Measurements from ENCODE around the gene JMY.

Gene JMY

DNA sequence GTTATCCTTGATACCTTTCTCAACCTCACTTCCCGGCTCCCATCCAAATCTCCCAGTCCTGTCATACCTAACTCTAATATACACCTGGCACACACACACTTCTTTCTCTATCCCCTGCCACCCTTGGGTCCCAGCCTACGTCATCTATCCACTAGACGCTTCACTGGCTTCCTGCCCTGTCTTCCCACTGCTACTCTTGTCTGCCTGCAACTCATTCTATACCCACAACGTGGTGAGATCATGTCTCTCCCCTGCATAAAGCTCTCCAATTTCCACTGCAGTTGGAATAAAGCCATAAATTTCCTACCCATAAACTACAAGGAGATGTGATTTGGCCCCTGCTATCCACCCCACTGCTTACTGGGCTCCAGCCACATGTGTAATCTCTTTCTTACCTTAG lies 93.5 kb downstream of the JMY start (continued):
- TF ChIP-seq, protein P1, sequence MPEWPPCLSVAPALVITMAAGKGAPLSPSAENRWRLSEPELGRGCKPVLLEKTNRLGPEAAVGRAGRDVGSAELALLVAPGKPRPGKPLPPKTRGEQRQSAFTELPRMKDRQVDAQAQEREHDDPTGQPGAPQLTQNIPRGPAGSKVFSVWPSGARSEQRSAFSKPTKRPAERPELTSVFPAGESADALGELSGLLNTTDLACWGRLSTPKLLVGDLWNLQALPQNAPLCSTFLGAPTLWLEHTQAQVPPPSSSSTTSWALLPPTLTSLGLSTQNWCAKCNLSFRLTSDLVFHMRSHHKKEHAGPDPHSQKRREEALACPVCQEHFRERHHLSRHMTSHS (tag by site-specific recombination; IDR thresholded peaks at IDR 0.05): no peak
- TF ChIP-seq ZNF202 (tag by site-specific recombination; IDR thresholded peaks at IDR 0.05; ENCODE audit: borderline replicate concordance) (no peak), BCL11B (tag by site-specific recombination; IDR thresholded peaks at IDR 0.05; ENCODE audit: low read depth) (no peak), ZFHX2 (tag by site-specific recombination; conservative IDR thresholded peaks at IDR 0.05) (peak; percentile 51)
- TF ChIP-seq, protein P2, sequence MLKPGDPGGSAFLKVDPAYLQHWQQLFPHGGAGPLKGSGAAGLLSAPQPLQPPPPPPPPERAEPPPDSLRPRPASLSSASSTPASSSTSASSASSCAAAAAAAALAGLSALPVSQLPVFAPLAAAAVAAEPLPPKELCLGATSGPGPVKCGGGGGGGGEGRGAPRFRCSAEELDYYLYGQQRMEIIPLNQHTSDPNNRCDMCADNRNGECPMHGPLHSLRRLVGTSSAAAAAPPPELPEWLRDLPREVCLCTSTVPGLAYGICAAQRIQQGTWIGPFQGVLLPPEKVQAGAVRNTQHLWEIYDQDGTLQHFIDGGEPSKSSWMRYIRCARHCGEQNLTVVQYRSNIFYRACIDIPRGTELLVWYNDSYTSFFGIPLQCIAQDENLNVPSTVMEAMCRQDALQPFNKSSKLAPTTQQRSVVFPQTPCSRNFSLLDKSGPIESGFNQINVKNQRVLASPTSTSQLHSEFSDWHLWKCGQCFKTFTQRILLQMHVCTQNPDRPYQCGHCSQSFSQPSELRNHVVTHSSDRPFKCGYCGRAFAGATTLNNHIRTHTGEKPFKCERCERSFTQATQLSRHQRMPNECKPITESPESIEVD (tag by site-specific recombination; IDR thresholded peaks at IDR 0.05): no peak

DNA sequence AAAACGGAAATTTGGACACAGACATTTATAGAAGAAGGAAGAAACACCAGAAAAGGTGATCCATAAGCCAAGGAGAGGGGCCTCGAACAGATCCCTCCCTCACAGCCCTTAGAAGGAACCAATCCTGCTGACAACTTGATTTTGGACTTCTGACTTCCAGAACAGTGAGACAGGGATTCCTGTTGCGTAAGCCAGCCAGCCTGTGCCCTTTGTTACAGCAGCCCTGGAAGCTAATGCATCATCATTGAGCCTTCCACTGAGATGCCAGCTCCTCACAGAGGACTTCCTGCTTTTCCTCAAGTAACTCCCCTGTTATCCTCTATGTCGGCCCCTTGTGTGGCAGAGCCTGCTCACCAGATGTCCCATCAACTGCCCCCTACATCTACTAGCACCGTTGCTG lies 94.1 kb downstream of the JMY start:
- POLR2A ChIA-PET: no interaction called here
- H3K36me3 ChIP-seq (ENCODE audit: control insufficient read depth in 2 of 2, insufficient read depth in 1 of 2, low read length in 2 of 2): peaks cover 0 to 4% of the 10 kb centered on the region in 2 experiments; a peak in 1 of 3 replicates
- CTCF ChIA-PET: no interaction called here
- H3K27ac ChIP-seq (ENCODE audit: extremely low read depth, low read depth, low read length): no peak overlapping the region
- no peak overlapping the region for H3K4me3 ChIP-seq (ENCODE audit: low read depth, low read length)
- H3K9me3 ChIP-seq (ENCODE audit: control insufficient read depth, insufficient read depth, low read depth, low read length): no peaks in the 10 kb centered on the region
- TF ChIP-seq ZNF501 (tag by site-specific recombination; IDR thresholded peaks at IDR 0.05) (no peak), ZNF785 (tag by site-specific recombination; IDR thresholded peaks at IDR 0.05) (no peak), ZNF791 (tag by site-specific recombination; IDR thresholded peaks at IDR 0.05) (no peak), SALL2 (tag by site-specific recombination; IDR thresholded peaks at IDR 0.05; ENCODE audit: borderline replicate concordance) (no peak), ZSCAN30 (tag by site-specific recombination; IDR thresholded peaks at IDR 0.05) (no peak), ZNF404 (tag by site-specific recombination; IDR thresholded peaks at IDR 0.05) (no peak), GFI1B (tag by site-specific recombination; IDR thresholded peaks at IDR 0.05) (no peak), ZNF184 (tag by site-specific recombination; IDR thresholded peaks at IDR 0.05) (no peak), ZNF555 (tag by site-specific recombination; conservative IDR thresholded peaks at IDR 0.05) (no peak), HOXA7 (CRISPR knock-in tag; IDR thresholded peaks at IDR 0.05; ENCODE audit: borderline replicate concordance) (no peak), ZNF239 (tag by site-specific recombination; IDR thresholded peaks at IDR 0.05) (no peak), FEZF1 (tag by site-specific recombination; IDR thresholded peaks at IDR 0.05) (no peak), ZNF624 (tag by site-specific recombination; IDR thresholded peaks at IDR 0.05) (no peak), ZNF76 (tag by site-specific recombination; IDR thresholded peaks at IDR 0.05; ENCODE audit: borderline replicate concordance, low read depth) (no peak), ZNF248 (tag by site-specific recombination; IDR thresholded peaks at IDR 0.05) (no peak)
- TF ChIP-seq, protein P3, sequence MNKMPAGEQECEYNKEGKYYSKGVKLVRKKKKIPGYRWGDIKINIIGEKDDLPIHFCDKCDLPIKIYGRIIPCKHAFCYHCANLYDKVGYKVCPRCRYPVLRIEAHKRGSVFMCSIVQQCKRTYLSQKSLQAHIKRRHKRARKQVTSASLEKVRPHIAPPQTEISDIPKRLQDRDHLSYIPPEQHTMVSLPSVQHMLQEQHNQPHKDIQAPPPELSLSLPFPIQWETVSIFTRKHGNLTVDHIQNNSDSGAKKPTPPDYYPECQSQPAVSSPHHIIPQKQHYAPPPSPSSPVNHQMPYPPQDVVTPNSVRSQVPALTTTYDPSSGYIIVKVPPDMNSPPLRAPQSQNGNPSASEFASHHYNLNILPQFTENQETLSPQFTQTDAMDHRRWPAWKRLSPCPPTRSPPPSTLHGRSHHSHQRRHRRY (tag by site-specific recombination; IDR thresholded peaks at IDR 0.05): no peak
- TF ChIP-seq, protein P4, sequence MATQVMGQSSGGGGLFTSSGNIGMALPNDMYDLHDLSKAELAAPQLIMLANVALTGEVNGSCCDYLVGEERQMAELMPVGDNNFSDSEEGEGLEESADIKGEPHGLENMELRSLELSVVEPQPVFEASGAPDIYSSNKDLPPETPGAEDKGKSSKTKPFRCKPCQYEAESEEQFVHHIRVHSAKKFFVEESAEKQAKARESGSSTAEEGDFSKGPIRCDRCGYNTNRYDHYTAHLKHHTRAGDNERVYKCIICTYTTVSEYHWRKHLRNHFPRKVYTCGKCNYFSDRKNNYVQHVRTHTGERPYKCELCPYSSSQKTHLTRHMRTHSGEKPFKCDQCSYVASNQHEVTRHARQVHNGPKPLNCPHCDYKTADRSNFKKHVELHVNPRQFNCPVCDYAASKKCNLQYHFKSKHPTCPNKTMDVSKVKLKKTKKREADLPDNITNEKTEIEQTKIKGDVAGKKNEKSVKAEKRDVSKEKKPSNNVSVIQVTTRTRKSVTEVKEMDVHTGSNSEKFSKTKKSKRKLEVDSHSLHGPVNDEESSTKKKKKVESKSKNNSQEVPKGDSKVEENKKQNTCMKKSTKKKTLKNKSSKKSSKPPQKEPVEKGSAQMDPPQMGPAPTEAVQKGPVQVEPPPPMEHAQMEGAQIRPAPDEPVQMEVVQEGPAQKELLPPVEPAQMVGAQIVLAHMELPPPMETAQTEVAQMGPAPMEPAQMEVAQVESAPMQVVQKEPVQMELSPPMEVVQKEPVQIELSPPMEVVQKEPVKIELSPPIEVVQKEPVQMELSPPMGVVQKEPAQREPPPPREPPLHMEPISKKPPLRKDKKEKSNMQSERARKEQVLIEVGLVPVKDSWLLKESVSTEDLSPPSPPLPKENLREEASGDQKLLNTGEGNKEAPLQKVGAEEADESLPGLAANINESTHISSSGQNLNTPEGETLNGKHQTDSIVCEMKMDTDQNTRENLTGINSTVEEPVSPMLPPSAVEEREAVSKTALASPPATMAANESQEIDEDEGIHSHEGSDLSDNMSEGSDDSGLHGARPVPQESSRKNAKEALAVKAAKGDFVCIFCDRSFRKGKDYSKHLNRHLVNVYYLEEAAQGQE (tag by site-specific recombination; IDR thresholded peaks at IDR 0.05): no peak
- TF ChIP-seq, protein P5, sequence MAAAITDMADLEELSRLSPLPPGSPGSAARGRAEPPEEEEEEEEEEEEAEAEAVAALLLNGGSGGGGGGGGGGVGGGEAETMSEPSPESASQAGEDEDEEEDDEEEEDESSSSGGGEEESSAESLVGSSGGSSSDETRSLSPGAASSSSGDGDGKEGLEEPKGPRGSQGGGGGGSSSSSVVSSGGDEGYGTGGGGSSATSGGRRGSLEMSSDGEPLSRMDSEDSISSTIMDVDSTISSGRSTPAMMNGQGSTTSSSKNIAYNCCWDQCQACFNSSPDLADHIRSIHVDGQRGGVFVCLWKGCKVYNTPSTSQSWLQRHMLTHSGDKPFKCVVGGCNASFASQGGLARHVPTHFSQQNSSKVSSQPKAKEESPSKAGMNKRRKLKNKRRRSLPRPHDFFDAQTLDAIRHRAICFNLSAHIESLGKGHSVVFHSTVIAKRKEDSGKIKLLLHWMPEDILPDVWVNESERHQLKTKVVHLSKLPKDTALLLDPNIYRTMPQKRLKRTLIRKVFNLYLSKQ (tag by site-specific recombination; IDR thresholded peaks at IDR 0.05; ENCODE audit: borderline replicate concordance): no peak
- TF ChIP-seq, protein P6, sequence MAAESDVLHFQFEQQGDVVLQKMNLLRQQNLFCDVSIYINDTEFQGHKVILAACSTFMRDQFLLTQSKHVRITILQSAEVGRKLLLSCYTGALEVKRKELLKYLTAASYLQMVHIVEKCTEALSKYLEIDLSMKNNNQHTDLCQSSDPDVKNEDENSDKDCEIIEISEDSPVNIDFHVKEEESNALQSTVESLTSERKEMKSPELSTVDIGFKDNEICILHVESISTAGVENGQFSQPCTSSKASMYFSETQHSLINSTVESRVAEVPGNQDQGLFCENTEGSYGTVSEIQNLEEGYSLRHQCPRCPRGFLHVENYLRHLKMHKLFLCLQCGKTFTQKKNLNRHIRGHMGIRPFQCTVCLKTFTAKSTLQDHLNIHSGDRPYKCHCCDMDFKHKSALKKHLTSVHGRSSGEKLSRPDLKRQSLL (tag by site-specific recombination; IDR thresholded peaks at IDR 0.05): no peak
- no peaks in the 10 kb centered on the region for H3K4me1 ChIP-seq (ENCODE audit: control insufficient read depth, insufficient read depth, low read length)
